22Rv1 (cell line): ENCODE measurements around the gene ECE1.
"Not testable (repeated sequence)": the region's sequence is repeated elsewhere in the genome, so short reads cannot be mapped to it uniquely, and the experiment has no call there.

Experiments used
- H3K27ac ChIP-seq: fragments of 450-650 bp; 2 replicates; pipeline ENCODE4 v1.5.1; 2017
- CTCF ChIP-seq: fragments of 450-650 bp; IDR thresholded peaks from 2 replicates; pipeline ENCODE4 v1.5.1; 2017; ENCODE audit warnings: mild to moderate bottlenecking
- ZFX ChIP-seq: fragments of 450-650 bp; IDR thresholded peaks from 2 replicates; pipeline ENCODE4 v1.6.1; 2017; ENCODE audit warnings: antibody characterized with exemption, borderline replicate concordance

Gene ECE1

GRCh38 chr1:21206117-21206516 lies 84.1 kb downstream of the ECE1 start:
- no peak for TF ChIP-seq ZFX
- no peak for TF ChIP-seq CTCF
- no peak overlapping the region for H3K27ac ChIP-seq

- TF ChIP-seq CTCF (no peak), ZFX (no peak)
- no peak overlapping the region for H3K27ac ChIP-seq
Observed at GRCh38 chr1:21205416-21205815, 84.8 kb downstream of the ECE1 start.

- H3K27ac ChIP-seq: no peak overlapping the region
- no peak for TF ChIP-seq ZFX
- no peak for TF ChIP-seq CTCF
Observed at GRCh38 chr1:21201650-21202049, 88.6 kb downstream of the ECE1 start.

- H3K27ac ChIP-seq: not testable (repeated sequence)
Observed at GRCh38 chr1:21201238-21201637, 89.0 kb downstream of the ECE1 start.

- TF ChIP-seq ZFX: no peak
- TF ChIP-seq CTCF: no peak
Observed at GRCh38 chr1:21200767-21201166, 89.5 kb downstream of the ECE1 start.

GRCh38 chr1:21198929-21199328 lies 91.3 kb downstream of the ECE1 start:
- TF ChIP-seq CTCF: no peak
- no peak for TF ChIP-seq ZFX
- no peak overlapping the region for H3K27ac ChIP-seq

More at GRCh38 chr1:21200767-21201166, 89.5 kb downstream of the ECE1 start:
- no peak overlapping the region for H3K27ac ChIP-seq

GRCh38 chr1:21192871-21193270 lies 97.4 kb downstream of the ECE1 start:
- H3K27ac ChIP-seq: no peak overlapping the region
- TF ChIP-seq CTCF: no peak
- no peak for TF ChIP-seq ZFX

GRCh38 chr1:21192284-21192683 lies 98.0 kb downstream of the ECE1 start:
- no peak overlapping the region for H3K27ac ChIP-seq
- TF ChIP-seq CTCF (no peak), ZFX (no peak)

- not testable (repeated sequence) for H3K27ac ChIP-seq
Observed at GRCh38 chr1:21190771-21191170, 99.5 kb downstream of the ECE1 start.
